GM23248 (cell line): ENCODE results near the gene KIFC3.

Experiments used
- EZH2 ChIP-seq: fragments of 200-600 bp; sonication (generic); IDR thresholded peaks from 2 replicates; pipeline ENCODE4 v1.6.1; 2018; ENCODE audit warnings: antibody characterized with exemption, mild to moderate bottlenecking; ENCODE audit not compliant: insufficient read depth, poor library complexity, severe bottlenecking
- EZH2phosphoT487 ChIP-seq: fragments of 200-600 bp; sonication (generic); IDR thresholded peaks from 2 replicates; pipeline ENCODE4 v1.6.1; 2018; ENCODE audit warnings: antibody characterized with exemption, moderate library complexity, mild to moderate bottlenecking, low read depth; ENCODE audit not compliant: insufficient read depth

DNA sequence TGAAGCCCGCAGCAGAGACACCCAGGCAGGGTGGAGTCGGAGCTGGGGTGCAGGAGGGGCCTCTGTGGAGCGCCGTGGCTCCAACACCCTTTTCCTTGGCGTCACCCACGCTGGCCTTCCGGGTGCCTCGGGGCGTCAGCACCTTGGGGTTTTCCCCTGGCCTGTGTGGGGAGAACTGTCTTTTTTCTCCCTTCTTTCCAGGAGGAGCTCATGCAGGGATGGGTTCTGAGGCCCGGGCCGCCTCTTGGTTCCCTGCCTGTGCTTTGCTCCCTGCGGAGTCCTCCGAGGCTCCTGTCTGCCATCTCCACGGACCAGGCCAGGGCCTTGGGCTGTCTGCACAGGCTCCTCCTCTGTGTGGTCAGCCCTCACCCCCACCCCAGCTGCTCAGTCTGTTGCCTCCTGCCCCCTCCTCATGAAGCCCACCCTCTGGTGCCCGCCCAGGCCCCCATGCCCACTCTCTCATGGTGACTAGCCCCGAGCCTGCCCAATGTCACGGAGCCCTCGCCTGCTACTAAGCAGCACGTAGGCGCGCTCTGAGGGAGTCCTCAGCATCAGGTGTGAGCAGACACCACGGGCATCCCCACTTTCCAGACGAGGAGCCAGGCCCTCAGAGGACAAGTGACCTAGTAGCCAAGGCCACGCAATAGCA lies 61.7 kb downstream of the KIFC3 start:
- no peak for TF ChIP-seq EZH2
- TF ChIP-seq EZH2phosphoT487: no peak
